Glutamatergic neuron (in vitro differentiated cells): ENCODE measurements around the gene LEPR. TPM values are rescaled to one million over a fixed set of nuclear protein-coding genes. Genes with fewer than 3 reads are reported as not detected.

Experiments used
- DNase-seq: peaks from one replicate; pipeline ENCODE4 v3.0.0; 2022
- H3K27ac Mint-ChIP-seq: one replicate; pipeline ENCODE4 v1.8.0; 2020; ENCODE audit warnings: mild to moderate bottlenecking, mixed read lengths, inconsistent platforms; ENCODE audit not compliant: unreplicated experiment
- H3K27me3 Mint-ChIP-seq: one replicate; pipeline ENCODE4 v1.8.0; 2020; ENCODE audit warnings: mild to moderate bottlenecking, moderate library complexity, mixed read lengths, inconsistent platforms; ENCODE audit not compliant: unreplicated experiment
- H3K36me3 Mint-ChIP-seq: one replicate; pipeline ENCODE4 v1.8.0; 2020; ENCODE audit warnings: mild to moderate bottlenecking, mixed read lengths, inconsistent platforms; ENCODE audit not compliant: unreplicated experiment
- H3K4me1 Mint-ChIP-seq: one replicate; pipeline ENCODE4 v1.8.0; 2020; ENCODE audit warnings: mild to moderate bottlenecking, low read depth, mixed read lengths, inconsistent platforms; ENCODE audit not compliant: unreplicated experiment
- H3K4me3 Mint-ChIP-seq: one replicate; pipeline ENCODE4 v1.8.0; 2020; ENCODE audit warnings: mild to moderate bottlenecking, mixed read lengths, inconsistent platforms; ENCODE audit not compliant: unreplicated experiment
- H3K9me3 Mint-ChIP-seq: one replicate; pipeline ENCODE4 v1.8.0; 2020; ENCODE audit warnings: mild to moderate bottlenecking, moderate library complexity, mixed read lengths, inconsistent platforms; ENCODE audit not compliant: unreplicated experiment
- total RNA-seq: library from RNA; stranded (reverse); fragmentation: NEBNext Ultra II Directional; extraction: Animal tissue kit (Norgen Biotek cat#: 25700); gene quantifications from one replicate; pipeline ENCODE4 v1.2.1, GENCODE V29; 2021; ENCODE audit not compliant: unreplicated experiment
- TF ChIP-seq, protein P1 (sequence below): fragments of 200-600 bp; sonication (generic); IDR thresholded peaks from one replicate; pipeline ENCODE4 v1.5.0; 2021; ENCODE audit not compliant: partially characterized antibody, unreplicated experiment

LEPR gene
- total RNA-seq, 1 donor from 2014 or later: 6.8 TPM

DNA sequence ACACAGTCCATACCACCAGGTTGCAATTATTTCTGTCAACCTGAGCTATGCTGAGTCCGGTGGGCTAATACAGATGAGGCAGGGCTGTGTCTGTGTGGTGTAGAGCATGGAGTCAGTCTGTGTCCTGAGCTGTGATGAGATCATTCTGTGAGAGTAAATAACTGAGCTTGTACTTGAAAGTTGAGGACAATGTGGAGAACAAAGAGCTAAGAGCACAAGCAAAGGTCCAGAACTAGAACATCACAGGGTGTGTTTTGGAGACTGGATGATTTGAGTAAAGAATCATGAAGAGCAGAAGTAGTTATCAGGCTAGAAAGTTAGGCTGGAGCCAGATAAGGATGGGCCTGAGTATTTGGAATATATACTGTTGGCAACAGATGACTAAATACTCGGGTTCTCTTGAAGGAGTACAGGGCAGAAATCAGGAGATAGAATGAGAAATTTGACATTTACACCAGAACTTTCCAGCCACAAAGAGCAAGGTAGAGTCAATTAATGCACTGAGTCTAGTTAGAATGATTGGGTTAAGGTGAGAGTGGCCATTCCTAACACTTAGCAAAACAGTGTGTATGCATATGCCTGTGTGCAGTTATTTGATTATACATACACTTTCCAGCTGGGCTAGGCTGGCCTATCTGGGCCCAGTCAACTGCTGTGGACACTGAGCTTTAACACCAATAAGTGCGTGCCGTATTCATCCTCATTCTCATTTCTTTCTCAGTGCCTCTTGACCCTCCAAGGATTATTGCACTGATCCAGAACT, 48.8 kb downstream of the LEPR start:
- TF ChIP-seq, protein P1, sequence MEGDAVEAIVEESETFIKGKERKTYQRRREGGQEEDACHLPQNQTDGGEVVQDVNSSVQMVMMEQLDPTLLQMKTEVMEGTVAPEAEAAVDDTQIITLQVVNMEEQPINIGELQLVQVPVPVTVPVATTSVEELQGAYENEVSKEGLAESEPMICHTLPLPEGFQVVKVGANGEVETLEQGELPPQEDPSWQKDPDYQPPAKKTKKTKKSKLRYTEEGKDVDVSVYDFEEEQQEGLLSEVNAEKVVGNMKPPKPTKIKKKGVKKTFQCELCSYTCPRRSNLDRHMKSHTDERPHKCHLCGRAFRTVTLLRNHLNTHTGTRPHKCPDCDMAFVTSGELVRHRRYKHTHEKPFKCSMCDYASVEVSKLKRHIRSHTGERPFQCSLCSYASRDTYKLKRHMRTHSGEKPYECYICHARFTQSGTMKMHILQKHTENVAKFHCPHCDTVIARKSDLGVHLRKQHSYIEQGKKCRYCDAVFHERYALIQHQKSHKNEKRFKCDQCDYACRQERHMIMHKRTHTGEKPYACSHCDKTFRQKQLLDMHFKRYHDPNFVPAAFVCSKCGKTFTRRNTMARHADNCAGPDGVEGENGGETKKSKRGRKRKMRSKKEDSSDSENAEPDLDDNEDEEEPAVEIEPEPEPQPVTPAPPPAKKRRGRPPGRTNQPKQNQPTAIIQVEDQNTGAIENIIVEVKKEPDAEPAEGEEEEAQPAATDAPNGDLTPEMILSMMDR: no peak
- no peak overlapping the region for H3K4me3 Mint-ChIP-seq
- no peak for DNase-seq
- peaks cover 14% of the 10 kb centered on the region for H3K9me3 Mint-ChIP-seq
- H3K27ac Mint-ChIP-seq: no peak overlapping the region
- H3K36me3 Mint-ChIP-seq: peaks cover 20% of the 10 kb centered on the region
- H3K4me1 Mint-ChIP-seq: peaks cover 24% of the 10 kb centered on the region
- H3K27me3 Mint-ChIP-seq: no peaks in the 10 kb centered on the region

DNA sequence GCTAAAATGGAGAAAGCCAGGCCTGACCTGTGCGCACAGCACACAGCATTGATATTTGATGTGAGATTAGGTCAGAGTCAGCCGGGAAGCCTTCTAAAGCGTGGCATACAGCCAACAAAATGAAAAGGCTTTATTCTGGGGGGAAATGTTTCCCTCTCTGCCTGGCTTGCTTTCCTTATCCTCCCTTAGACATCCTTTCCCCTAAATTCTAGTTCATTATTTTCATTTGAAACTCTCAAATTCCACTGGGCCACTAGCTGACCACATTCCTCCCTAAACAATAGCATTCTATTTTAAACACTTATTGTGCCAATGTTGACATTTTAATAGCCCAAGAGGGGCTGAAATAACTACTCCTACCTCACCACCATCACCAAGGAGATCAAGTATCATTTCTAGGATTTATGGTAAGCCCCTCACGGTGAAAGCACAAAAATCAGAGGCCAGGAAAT, 49.4 kb downstream of the LEPR start:
- Mint-ChIP-seq H3K36me3 (peaks cover 17% of the 10 kb centered on the region), H3K4me3 (no peak overlapping the region), H3K27me3 (no peaks in the 10 kb centered on the region), H3K9me3 (peaks cover 14% of the 10 kb centered on the region), H3K4me1 (peaks cover 24% of the 10 kb centered on the region), H3K27ac (no peak overlapping the region)
- no peak for DNase-seq
- TF ChIP-seq, protein P1: no peak

Other genes with a start within 250 kb of the LEPR start
- gene DNAJC6, start 111.1 kb upstream of the LEPR start, total RNA-seq: 54.6 TPM
- gene LEPROT, start within 50 bp of the LEPR start, total RNA-seq: 56.0 TPM